Esophagus muscularis mucosa (tissue), 3 donors: ENCODE measurements around the gene KRT6B.

Source experiments
- CTCF ChIP-seq, 3 experiments: fragments of 200-600 bp in 2 of 3; fragments of 450-650 bp in 1 of 3; sonication (generic) in 2 of 3; IDR thresholded peaks; one replicate each; pipeline ENCODE4 v1.5.1; 2017 to 2019; ENCODE audit warnings: antibody characterized with exemption in 3 of 3, mild to moderate bottlenecking in 2 of 3, moderate library complexity in 1 of 3
- POLR2A ChIP-seq: fragments of 450-650 bp; IDR thresholded peaks from one replicate; pipeline ENCODE4 v1.6.1; 2017; ENCODE audit warnings: antibody characterized with exemption, moderate library complexity, mild to moderate bottlenecking, low read depth
- POLR2AphosphoS5 ChIP-seq, 2 donors: sonication (generic); formaldehyde crosslinking; IDR thresholded peaks; one replicate each; pipeline ENCODE4 v1.6.1; 2017; ENCODE audit warnings: antibody characterized with exemption in 2 of 2

DNA sequence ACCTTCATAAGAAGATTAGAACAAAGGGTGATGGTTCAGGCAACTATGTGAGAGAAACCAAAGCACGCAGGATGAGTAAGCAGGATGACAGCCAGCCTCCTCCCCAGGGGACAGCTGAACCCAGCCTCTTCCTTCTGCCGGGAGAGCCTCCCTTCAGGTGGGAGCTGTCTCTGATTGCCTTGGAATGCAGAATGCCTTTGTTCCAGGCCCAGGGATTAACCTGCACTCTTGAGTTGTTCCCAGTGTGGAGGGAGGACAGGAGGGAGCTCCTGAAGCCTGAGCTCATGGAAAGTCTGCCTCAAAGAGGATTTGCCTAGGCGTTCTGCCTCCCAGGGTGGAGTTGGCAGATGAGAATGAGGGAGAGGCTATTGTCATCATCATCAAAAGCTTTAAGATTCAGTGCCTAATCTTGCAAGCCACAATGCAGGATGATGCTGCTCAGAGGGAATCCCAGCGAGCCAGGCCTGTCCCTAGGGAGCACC is 44.7 kb upstream of the KRT6B start:
- no peak for TF ChIP-seq CTCF (IDR thresholded peaks at IDR 0.05)
- TF ChIP-seq POLR2A: no peak
- TF ChIP-seq POLR2AphosphoS5 (IDR thresholded peaks at IDR 0.05): peak in 1 of 2 donors; percentile 6
